WTC11 (cell line): ENCODE results near the gene HYAL1. TPM values are rescaled to one million over a fixed set of nuclear protein-coding genes. Genes with fewer than 3 reads are reported as not detected.

Source experiments
- ATAC-seq: fragments of 200-7000 bp; cut with Tn5 transposase; 2 replicates; pipeline ENCODE4 v1.10.0; 2021; ENCODE audit warnings: mild to moderate bottlenecking, moderate library complexity
- CTCF ChIA-PET: fragments of 300-600 bp; sonication (Branson Sonifier 250); formaldehyde crosslinking; loops from one replicate; lab custom pipeline; 2021; ENCODE audit warnings: antibody characterized with exemption; lab: Charles Lee
- POLR2A ChIA-PET: fragments of 350-600 bp; sonication (Branson Sonifier 250); formaldehyde crosslinking; loops from one replicate; lab custom pipeline; 2021; ENCODE audit warnings: antibody characterized with exemption; lab: Charles Lee
- DNase-seq: peaks from one replicate; pipeline ENCODE4 v3.0.0; 2021; ENCODE audit warnings: low spot score
- H3K27ac Mint-ChIP-seq: 2 replicates; pipeline ENCODE4 v1.8.0; 2021; ENCODE audit warnings: mixed read lengths
- H3K27me3 Mint-ChIP-seq: 2 replicates; pipeline ENCODE4 v1.8.0; 2021; ENCODE audit warnings: low read depth, mild to moderate bottlenecking, moderate library complexity, mixed read lengths
- H3K36me3 Mint-ChIP-seq: 2 replicates; pipeline ENCODE4 v1.8.0; 2021; ENCODE audit warnings: mixed read lengths
- H3K4me1 Mint-ChIP-seq: 2 replicates; pipeline ENCODE4 v1.8.0; 2022; ENCODE audit warnings: mixed read lengths
- H3K4me3 Mint-ChIP-seq: 2 replicates; pipeline ENCODE4 v1.8.0; 2021; ENCODE audit warnings: mild to moderate bottlenecking, moderate library complexity, mixed read lengths
- H3K9me3 Mint-ChIP-seq: 2 replicates; pipeline ENCODE4 v1.8.0; 2021; ENCODE audit warnings: mixed read lengths
- AFF4 ChIP-seq: sonication (generic); formaldehyde crosslinking; IDR thresholded peaks from 2 replicates; pipeline ENCODE4 v1.8.1; 2023; ENCODE audit warnings: mild to moderate bottlenecking, missing genetic modification reagents, borderline replicate concordance
- AR ChIP-seq: fragments of 250-450 bp; sonication (Bioruptor Pico); IDR thresholded peaks from 2 replicates; pipeline ENCODE4 v1.9.0; 2021; ENCODE audit warnings: mild to moderate bottlenecking
- ATF3 ChIP-seq: sonication (generic); formaldehyde crosslinking; conservative IDR thresholded peaks from 2 replicates; pipeline ENCODE4 v1.8.1; 2022; ENCODE audit warnings: mild to moderate bottlenecking, missing genetic modification reagents
- HMGA2 ChIP-seq: fragments of 250-450 bp; sonication (Bioruptor Pico); IDR thresholded peaks from 2 replicates; pipeline ENCODE4 v1.4.0; 2021; ENCODE audit warnings: mild to moderate bottlenecking, moderate library complexity
- HMGXB4 ChIP-seq: sonication (generic); formaldehyde crosslinking; IDR thresholded peaks from 2 replicates; pipeline ENCODE4 v1.8.1; 2023; ENCODE audit warnings: mild to moderate bottlenecking, moderate library complexity, missing genetic modification reagents
- KAT7 ChIP-seq: sonication (generic); formaldehyde crosslinking; IDR thresholded peaks from 2 replicates; pipeline ENCODE4 v1.8.1; 2023; ENCODE audit warnings: missing genetic modification reagents, mild to moderate bottlenecking, borderline replicate concordance
- MYBL2 ChIP-seq: sonication (generic); formaldehyde crosslinking; IDR thresholded peaks from 2 replicates; pipeline ENCODE4 v1.8.1; 2023; ENCODE audit warnings: mild to moderate bottlenecking, moderate library complexity, missing genetic modification reagents
- NFYB ChIP-seq: sonication (generic); formaldehyde crosslinking; conservative IDR thresholded peaks from 2 replicates; pipeline ENCODE4 v1.8.0; 2022; ENCODE audit warnings: low read depth, missing genetic modification reagents
- OVOL2 ChIP-seq: fragments of 250-450 bp; sonication (Bioruptor Pico); IDR thresholded peaks from 2 replicates; pipeline ENCODE4 v1.9.0; 2021; ENCODE audit warnings: mild to moderate bottlenecking, borderline replicate concordance
- SMAD3 ChIP-seq: sonication (generic); formaldehyde crosslinking; IDR thresholded peaks from 2 replicates; pipeline ENCODE4 v1.8.0; 2022; ENCODE audit warnings: missing genetic modification reagents, mild to moderate bottlenecking, borderline replicate concordance
- TEAD1 ChIP-seq: sonication (generic); formaldehyde crosslinking; IDR thresholded peaks from 2 replicates; pipeline ENCODE4 v1.8.0; 2022; ENCODE audit warnings: mild to moderate bottlenecking, missing genetic modification reagents
- TEAD4 ChIP-seq: sonication (generic); formaldehyde crosslinking; IDR thresholded peaks from 2 replicates; pipeline ENCODE4 v1.8.0; 2022; ENCODE audit warnings: mild to moderate bottlenecking, missing genetic modification reagents
- ZBTB21 ChIP-seq: sonication (generic); formaldehyde crosslinking; IDR thresholded peaks from 2 replicates; pipeline ENCODE4 v1.8.1; 2023; ENCODE audit warnings: mild to moderate bottlenecking, missing genetic modification reagents, borderline replicate concordance
- ZNF121 ChIP-seq: sonication (generic); formaldehyde crosslinking; IDR thresholded peaks from 2 replicates; pipeline ENCODE4 v1.8.0; 2023; ENCODE audit warnings: missing genetic modification reagents
- ZNF423 ChIP-seq: fragments of 250-450 bp; sonication (Bioruptor Pico); IDR thresholded peaks from 2 replicates; pipeline ENCODE4 v2.1.2; 2022; ENCODE audit warnings: mild to moderate bottlenecking, moderate library complexity
- total RNA-seq: library from RNA; stranded (reverse); gene quantifications from 3 replicates; pipeline ENCODE4 v1.2.3, GENCODE V29; 2021
- TF ChIP-seq, protein P1 (sequence below): sonication (generic); formaldehyde crosslinking; IDR thresholded peaks from 2 replicates; pipeline ENCODE4 v1.8.0; 2022; ENCODE audit warnings: missing genetic modification reagents
- TF ChIP-seq, protein P2 (sequence below): sonication (generic); formaldehyde crosslinking; IDR thresholded peaks from 2 replicates; pipeline ENCODE4 v1.8.0; 2023; ENCODE audit warnings: missing genetic modification reagents, mild to moderate bottlenecking, borderline replicate concordance

HYAL1 gene
- total RNA-seq, 1 experiment from 2014 or later, result 3.4 TPM

DNA sequence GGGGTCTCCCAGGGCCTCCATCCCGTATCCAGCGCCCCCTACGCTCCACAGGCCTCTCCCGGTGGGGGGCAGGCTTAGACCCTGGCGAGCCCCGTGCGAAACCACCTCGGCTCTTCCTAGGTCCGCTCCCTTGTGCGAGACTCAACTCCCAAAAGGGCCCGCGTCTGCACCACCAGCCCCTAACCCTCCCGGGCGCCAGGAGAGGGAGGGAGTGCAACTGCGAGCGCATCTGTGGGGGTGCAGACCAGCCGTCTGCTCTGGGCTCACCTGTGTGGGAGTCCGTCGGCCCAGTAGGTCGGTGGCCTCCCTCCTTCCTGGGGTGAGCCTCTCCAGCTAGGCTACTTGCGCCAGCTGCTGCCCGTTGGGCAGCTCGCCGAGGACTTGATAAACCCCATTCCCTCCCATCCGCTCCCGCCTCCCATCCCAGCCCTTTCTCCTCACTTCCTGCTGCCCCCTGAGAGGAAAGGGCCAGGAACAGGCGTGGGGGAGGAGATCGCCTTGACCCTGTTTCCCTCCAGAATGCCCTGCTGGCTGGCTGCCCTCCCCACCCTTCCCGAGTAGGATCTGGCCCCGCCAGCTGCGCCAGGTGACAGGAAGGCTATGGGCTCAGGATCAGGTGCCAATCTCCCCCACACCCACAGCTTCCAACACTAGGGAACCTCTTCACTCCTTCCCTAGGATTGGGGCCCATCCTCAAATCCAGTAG, 19.2 kb upstream of the HYAL1 start, which contains the start of gene HYAL2 (continued):
- TF ChIP-seq ATF3 (CRISPR knock-in tag) (no peak), NFYB (CRISPR knock-in tag) (no peak), ZNF423 (no peak), KAT7 (CRISPR knock-in tag) (peak; percentile 70; the same call in 1 of the 2 replicates), ZBTB21 (CRISPR knock-in tag) (peak; percentile 22; the same call in 1 of the 2 replicates)
- TF ChIP-seq, protein P1, sequence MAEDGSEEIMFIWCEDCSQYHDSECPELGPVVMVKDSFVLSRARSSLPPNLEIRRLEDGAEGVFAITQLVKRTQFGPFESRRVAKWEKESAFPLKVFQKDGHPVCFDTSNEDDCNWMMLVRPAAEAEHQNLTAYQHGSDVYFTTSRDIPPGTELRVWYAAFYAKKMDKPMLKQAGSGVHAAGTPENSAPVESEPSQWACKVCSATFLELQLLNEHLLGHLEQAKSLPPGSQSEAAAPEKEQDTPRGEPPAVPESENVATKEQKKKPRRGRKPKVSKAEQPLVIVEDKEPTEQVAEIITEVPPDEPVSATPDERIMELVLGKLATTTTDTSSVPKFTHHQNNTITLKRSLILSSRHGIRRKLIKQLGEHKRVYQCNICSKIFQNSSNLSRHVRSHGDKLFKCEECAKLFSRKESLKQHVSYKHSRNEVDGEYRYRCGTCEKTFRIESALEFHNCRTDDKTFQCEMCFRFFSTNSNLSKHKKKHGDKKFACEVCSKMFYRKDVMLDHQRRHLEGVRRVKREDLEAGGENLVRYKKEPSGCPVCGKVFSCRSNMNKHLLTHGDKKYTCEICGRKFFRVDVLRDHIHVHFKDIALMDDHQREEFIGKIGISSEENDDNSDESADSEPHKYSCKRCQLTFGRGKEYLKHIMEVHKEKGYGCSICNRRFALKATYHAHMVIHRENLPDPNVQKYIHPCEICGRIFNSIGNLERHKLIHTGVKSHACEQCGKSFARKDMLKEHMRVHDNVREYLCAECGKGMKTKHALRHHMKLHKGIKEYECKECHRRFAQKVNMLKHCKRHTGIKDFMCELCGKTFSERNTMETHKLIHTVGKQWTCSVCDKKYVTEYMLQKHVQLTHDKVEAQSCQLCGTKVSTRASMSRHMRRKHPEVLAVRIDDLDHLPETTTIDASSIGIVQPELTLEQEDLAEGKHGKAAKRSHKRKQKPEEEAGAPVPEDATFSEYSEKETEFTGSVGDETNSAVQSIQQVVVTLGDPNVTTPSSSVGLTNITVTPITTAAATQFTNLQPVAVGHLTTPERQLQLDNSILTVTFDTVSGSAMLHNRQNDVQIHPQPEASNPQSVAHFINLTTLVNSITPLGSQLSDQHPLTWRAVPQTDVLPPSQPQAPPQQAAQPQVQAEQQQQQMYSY, result peak; percentile 64; the same call in 1 of the 2 replicates

DNA sequence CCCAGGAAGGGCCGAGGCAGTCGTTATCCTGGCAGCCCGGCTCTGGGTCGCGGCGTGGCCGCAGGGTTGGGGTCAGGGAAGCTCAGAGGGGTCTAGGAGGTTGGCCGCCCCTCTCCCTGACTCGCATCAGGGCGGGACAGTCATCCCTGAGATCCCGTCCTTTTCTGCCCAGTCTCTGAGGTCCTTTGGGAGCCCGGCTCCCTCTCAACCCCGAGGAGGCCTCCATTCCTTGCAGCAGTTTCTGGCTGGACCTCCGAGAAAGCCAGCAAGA, 18.7 kb upstream of the HYAL1 start:
- POLR2A ChIA-PET, result interaction anchor here (1.0 to 2.0 kb wide), 3 partner anchors 15 to 55 kb away, joined by 5 to 8 read pairs (median 5); partner anchors contain the start of genes HYAL3 and NAA80
- TF ChIP-seq TEAD4, result no peak
- TF ChIP-seq, protein P2, sequence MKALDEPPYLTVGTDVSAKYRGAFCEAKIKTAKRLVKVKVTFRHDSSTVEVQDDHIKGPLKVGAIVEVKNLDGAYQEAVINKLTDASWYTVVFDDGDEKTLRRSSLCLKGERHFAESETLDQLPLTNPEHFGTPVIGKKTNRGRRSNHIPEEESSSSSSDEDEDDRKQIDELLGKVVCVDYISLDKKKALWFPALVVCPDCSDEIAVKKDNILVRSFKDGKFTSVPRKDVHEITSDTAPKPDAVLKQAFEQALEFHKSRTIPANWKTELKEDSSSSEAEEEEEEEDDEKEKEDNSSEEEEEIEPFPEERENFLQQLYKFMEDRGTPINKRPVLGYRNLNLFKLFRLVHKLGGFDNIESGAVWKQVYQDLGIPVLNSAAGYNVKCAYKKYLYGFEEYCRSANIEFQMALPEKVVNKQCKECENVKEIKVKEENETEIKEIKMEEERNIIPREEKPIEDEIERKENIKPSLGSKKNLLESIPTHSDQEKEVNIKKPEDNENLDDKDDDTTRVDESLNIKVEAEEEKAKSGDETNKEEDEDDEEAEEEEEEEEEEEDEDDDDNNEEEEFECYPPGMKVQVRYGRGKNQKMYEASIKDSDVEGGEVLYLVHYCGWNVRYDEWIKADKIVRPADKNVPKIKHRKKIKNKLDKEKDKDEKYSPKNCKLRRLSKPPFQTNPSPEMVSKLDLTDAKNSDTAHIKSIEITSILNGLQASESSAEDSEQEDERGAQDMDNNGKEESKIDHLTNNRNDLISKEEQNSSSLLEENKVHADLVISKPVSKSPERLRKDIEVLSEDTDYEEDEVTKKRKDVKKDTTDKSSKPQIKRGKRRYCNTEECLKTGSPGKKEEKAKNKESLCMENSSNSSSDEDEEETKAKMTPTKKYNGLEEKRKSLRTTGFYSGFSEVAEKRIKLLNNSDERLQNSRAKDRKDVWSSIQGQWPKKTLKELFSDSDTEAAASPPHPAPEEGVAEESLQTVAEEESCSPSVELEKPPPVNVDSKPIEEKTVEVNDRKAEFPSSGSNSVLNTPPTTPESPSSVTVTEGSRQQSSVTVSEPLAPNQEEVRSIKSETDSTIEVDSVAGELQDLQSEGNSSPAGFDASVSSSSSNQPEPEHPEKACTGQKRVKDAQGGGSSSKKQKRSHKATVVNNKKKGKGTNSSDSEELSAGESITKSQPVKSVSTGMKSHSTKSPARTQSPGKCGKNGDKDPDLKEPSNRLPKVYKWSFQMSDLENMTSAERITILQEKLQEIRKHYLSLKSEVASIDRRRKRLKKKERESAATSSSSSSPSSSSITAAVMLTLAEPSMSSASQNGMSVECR (CRISPR knock-in tag), result no peak
- TF ChIP-seq SMAD3 (CRISPR knock-in tag), result no peak
- no peak; the same call in 1 of the 2 replicates for TF ChIP-seq HMGXB4 (CRISPR knock-in tag)
- TF ChIP-seq AFF4 (CRISPR knock-in tag), result no peak
- TF ChIP-seq OVOL2 (CRISPR knock-in tag), result no peak
- no peak for TF ChIP-seq TEAD1 (CRISPR knock-in tag)
- no peak for TF ChIP-seq HMGA2 (CRISPR knock-in tag)
- no peak for TF ChIP-seq MYBL2 (CRISPR knock-in tag)
- no peak for TF ChIP-seq AR (CRISPR knock-in tag)
- 0 out of 2 replicates have a peak, but pooled peaks have one; percentile 2 for TF ChIP-seq ZNF121

More for the DNA sequence above, 18.7 kb upstream of the HYAL1 start:
- H3K36me3 Mint-ChIP-seq, result peaks cover 30% of the 10 kb centered on the region
- H3K4me1 Mint-ChIP-seq, result peaks cover 42% of the 10 kb centered on the region
- H3K27ac Mint-ChIP-seq, result no peak overlapping the region
- CTCF ChIA-PET, result interaction anchor here (0.9 to 5.5 kb wide), 21 partner anchors 15 to 247 kb away, joined by 3 to 95 read pairs (median 5); partner anchors contain the start of genes CYB561D2, HEMK1, HYAL1 and HYAL3
- H3K27me3 Mint-ChIP-seq, result no peaks in the 10 kb centered on the region
- DNase-seq (no peak), ATAC-seq (no peak)
- peak overlapping the region; percentile 88 for H3K4me3 Mint-ChIP-seq
- H3K9me3 Mint-ChIP-seq, result no peaks in the 10 kb centered on the region
